ENCODE results near the gene STYXL1. TPM values are rescaled to one million over a fixed set of nuclear protein-coding genes. Genes with fewer than 3 reads are reported as not detected.
"Not testable (repeated sequence)": the region's sequence is repeated elsewhere in the genome, so short reads cannot be mapped to it uniquely, and the experiment has no call there.

STYXL1 gene
- total and polyA plus RNA-seq, 2 donors (not counting 1 experiment from before 2014, with no cell fraction given): 49.0 to 49.8 TPM

GRCh38 chr7:76040126-76040525 lies 7.7 kb downstream of the STYXL1 start:
- H3K27me3 ChIP-seq (ENCODE audit: control insufficient read depth, insufficient read depth, low read length): no peaks in the 10 kb centered on the region
- H4K20me1 ChIP-seq (ENCODE audit: control insufficient read depth, extremely low read depth, insufficient read depth, low read length): no peaks in the 10 kb centered on the region
- H2AFZ ChIP-seq (ENCODE audit: low read length): no peak overlapping the region
- H3K4me3 ChIP-seq (replicated peaks in 1 of 4; ENCODE audit: control extremely low read depth in 1 of 4, insufficient read depth in 1 of 4, low read depth in 3 of 4, low read length in 4 of 4): no peak overlapping the region
- H3K79me2 ChIP-seq (ENCODE audit: control insufficient read depth, insufficient read depth, low read length): peaks cover 4% of the 10 kb centered on the region
- H3K27ac ChIP-seq (ENCODE audit: insufficient read depth, low read length): no peak overlapping the region
- DNase-seq (ENCODE audit: low read depth in 2 of 2): no peak
- H3K4me1 ChIP-seq (ENCODE audit: control insufficient read depth, extremely low read depth, insufficient read depth, low read length): peaks cover 8% of the 10 kb centered on the region
- no peak overlapping the region for H3K9ac ChIP-seq (ENCODE audit: insufficient read depth, low read length)
- TF ChIP-seq EZH2 (IDR thresholded peaks at IDR 0.05; ENCODE audit: low read length, missing control alignments): no peak
- no peak for TF ChIP-seq CTCF (conservative IDR thresholded peaks at IDR 0.05 in 1 of 2, IDR thresholded peaks at IDR 0.05 in 1 of 2; ENCODE audit: low read depth in 1 of 2, low read length in 2 of 2)
- H3K4me2 ChIP-seq (ENCODE audit: extremely low read depth, insufficient read depth, low read length): no peak overlapping the region
- H3K36me3 ChIP-seq (ENCODE audit: control insufficient read depth, insufficient read depth, low read length): peaks cover 2% of the 10 kb centered on the region
- no peaks in the 10 kb centered on the region for H3K9me3 ChIP-seq (ENCODE audit: control insufficient read depth, insufficient read depth, low read depth, low read length)

GRCh38 chr7:76037310-76037709 lies 10.5 kb downstream of the STYXL1 start:
- H4K20me1 ChIP-seq (ENCODE audit: control insufficient read depth, extremely low read depth, insufficient read depth, low read length): no peaks in the 10 kb centered on the region
- TF ChIP-seq EZH2 (IDR thresholded peaks at IDR 0.05; ENCODE audit: low read length, missing control alignments) (no peak), CTCF (conservative IDR thresholded peaks at IDR 0.05 in 1 of 2, IDR thresholded peaks at IDR 0.05 in 1 of 2; ENCODE audit: low read depth in 1 of 2, low read length in 2 of 2) (no peak)

GRCh38 chr7:76031964-76032363 lies 15.8 kb downstream of the STYXL1 start:
- Histone ChIP-seq H3K36me3 (ENCODE audit: control insufficient read depth, insufficient read depth, low read length) (no peaks in the 10 kb centered on the region), H3K27ac (ENCODE audit: insufficient read depth, low read length) (no peak overlapping the region), H3K4me3 (replicated peaks in 1 of 4; ENCODE audit: control extremely low read depth in 1 of 4, insufficient read depth in 1 of 4, low read depth in 3 of 4, low read length in 4 of 4) (no peak overlapping the region), H3K4me2 (ENCODE audit: extremely low read depth, insufficient read depth, low read length) (no peak overlapping the region), H3K79me2 (ENCODE audit: control insufficient read depth, insufficient read depth, low read length) (no peaks in the 10 kb centered on the region), H3K9me3 (ENCODE audit: control insufficient read depth, insufficient read depth, low read depth, low read length) (no peaks in the 10 kb centered on the region), H3K27me3 (ENCODE audit: control insufficient read depth, insufficient read depth, low read length) (no peaks in the 10 kb centered on the region), H3K9ac (ENCODE audit: insufficient read depth, low read length) (no peak overlapping the region), H4K20me1 (ENCODE audit: control insufficient read depth, extremely low read depth, insufficient read depth, low read length) (no peaks in the 10 kb centered on the region), H3K4me1 (ENCODE audit: control insufficient read depth, extremely low read depth, insufficient read depth, low read length) (peaks cover under 1% of the 10 kb centered on the region), H2AFZ (ENCODE audit: low read length) (no peak overlapping the region)
- no peak for DNase-seq (ENCODE audit: low read depth in 2 of 2)
- TF ChIP-seq CTCF (conservative IDR thresholded peaks at IDR 0.05 in 1 of 2, IDR thresholded peaks at IDR 0.05 in 1 of 2; ENCODE audit: low read depth in 1 of 2, low read length in 2 of 2) (no peak), EZH2 (IDR thresholded peaks at IDR 0.05; ENCODE audit: low read length, missing control alignments) (no peak)

More at GRCh38 chr7:76037310-76037709, 10.5 kb downstream of the STYXL1 start:
- Histone ChIP-seq H3K27me3 (ENCODE audit: control insufficient read depth, insufficient read depth, low read length) (no peaks in the 10 kb centered on the region), H3K4me1 (ENCODE audit: control insufficient read depth, extremely low read depth, insufficient read depth, low read length) (peaks cover 8% of the 10 kb centered on the region), H3K36me3 (ENCODE audit: control insufficient read depth, insufficient read depth, low read length) (peaks cover 2% of the 10 kb centered on the region), H3K9me3 (ENCODE audit: control insufficient read depth, insufficient read depth, low read depth, low read length) (no peaks in the 10 kb centered on the region), H3K4me3 (replicated peaks in 1 of 4; ENCODE audit: control extremely low read depth in 1 of 4, insufficient read depth in 1 of 4, low read depth in 3 of 4, low read length in 4 of 4) (no peak overlapping the region), H3K27ac (ENCODE audit: insufficient read depth, low read length) (no peak overlapping the region), H3K4me2 (ENCODE audit: extremely low read depth, insufficient read depth, low read length) (no peak overlapping the region), H3K9ac (ENCODE audit: insufficient read depth, low read length) (no peak overlapping the region), H2AFZ (ENCODE audit: low read length) (no peak overlapping the region), H3K79me2 (ENCODE audit: control insufficient read depth, insufficient read depth, low read length) (no peaks in the 10 kb centered on the region)
- peak; percentile 33 to 56 for DNase-seq (ENCODE audit: low read depth in 2 of 2)

- not testable (repeated sequence) for H3K36me3 ChIP-seq (ENCODE audit: control insufficient read depth, insufficient read depth, low read length); H3K4me2 ChIP-seq (ENCODE audit: extremely low read depth, insufficient read depth, low read length); H3K4me3 ChIP-seq (replicated peaks in 1 of 4; ENCODE audit: control extremely low read depth in 1 of 4, insufficient read depth in 1 of 4, low read depth in 3 of 4, low read length in 4 of 4); H3K27ac ChIP-seq (ENCODE audit: insufficient read depth, low read length); H2AFZ ChIP-seq (ENCODE audit: low read length); H3K9ac ChIP-seq (ENCODE audit: insufficient read depth, low read length); H3K79me2 ChIP-seq (ENCODE audit: control insufficient read depth, insufficient read depth, low read length); H3K27me3 ChIP-seq (ENCODE audit: control insufficient read depth, insufficient read depth, low read length); H3K9me3 ChIP-seq (ENCODE audit: control insufficient read depth, insufficient read depth, low read depth, low read length); DNase-seq (ENCODE audit: low read depth in 2 of 2); H4K20me1 ChIP-seq (ENCODE audit: control insufficient read depth, extremely low read depth, insufficient read depth, low read length); H3K4me1 ChIP-seq (ENCODE audit: control insufficient read depth, extremely low read depth, insufficient read depth, low read length)
Measured at GRCh38 chr7:76029682-76030081, 18.1 kb downstream of the STYXL1 start.

Data from fibroblast of lung (primary cell).